HG03378 (cell line): Measurements from ENCODE around the gene FOSB.

Experiments
- ATAC-seq: cut with Tn5 transposase; IDR thresholded peaks from one replicate; pipeline ENCODE4 v1.9.1; 2021; ENCODE audit warnings: mild to moderate bottlenecking, moderate library complexity; ENCODE audit not compliant: unreplicated experiment

The FOSB gene

DNA sequence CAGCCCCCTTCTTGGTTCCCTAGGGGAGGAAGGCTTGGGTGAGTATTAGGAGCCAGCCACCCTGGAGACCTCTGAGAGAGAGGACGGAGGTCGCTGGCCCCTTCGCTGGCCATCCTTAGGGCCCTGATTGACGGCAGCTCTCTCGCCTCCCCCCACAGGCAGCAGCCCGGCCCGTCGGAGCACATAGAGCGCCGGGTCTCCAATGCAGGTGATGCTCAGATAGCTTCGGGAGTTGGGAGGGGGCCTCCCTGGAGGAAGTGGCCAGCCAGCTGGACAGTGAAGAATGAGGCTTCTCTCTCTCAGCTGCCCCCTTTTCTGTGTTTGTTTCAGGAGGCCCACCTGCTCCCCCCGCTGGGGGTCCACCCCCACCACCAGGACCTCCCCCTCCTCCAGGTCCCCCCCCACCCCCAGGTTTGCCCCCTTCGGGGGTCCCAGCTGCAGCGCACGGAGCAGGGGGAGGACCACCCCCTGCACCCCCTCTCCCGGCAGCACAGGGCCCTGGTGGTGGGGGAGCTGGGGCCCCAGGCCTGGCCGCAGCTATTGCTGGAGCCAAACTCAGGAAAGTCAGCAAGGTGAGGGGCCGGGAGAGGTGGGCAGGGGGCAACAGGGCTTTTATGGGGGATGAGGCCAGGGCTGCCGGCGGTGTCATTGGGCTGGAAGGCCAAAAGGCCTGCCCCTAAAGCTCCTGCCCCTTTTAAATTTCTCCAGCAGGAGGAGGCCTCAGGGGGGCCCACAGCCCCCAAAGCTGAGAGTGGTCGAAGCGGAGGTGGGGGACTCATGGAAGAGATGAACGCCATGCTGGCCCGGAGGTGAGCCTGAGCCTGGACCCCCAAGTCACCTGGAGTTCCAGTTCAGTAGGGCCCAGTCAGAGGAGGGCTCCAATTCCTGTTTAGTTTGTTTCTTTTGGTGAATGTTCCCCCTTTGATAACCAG lies 54.5 kb downstream of the FOSB start:
- no peak for ATAC-seq

DNA sequence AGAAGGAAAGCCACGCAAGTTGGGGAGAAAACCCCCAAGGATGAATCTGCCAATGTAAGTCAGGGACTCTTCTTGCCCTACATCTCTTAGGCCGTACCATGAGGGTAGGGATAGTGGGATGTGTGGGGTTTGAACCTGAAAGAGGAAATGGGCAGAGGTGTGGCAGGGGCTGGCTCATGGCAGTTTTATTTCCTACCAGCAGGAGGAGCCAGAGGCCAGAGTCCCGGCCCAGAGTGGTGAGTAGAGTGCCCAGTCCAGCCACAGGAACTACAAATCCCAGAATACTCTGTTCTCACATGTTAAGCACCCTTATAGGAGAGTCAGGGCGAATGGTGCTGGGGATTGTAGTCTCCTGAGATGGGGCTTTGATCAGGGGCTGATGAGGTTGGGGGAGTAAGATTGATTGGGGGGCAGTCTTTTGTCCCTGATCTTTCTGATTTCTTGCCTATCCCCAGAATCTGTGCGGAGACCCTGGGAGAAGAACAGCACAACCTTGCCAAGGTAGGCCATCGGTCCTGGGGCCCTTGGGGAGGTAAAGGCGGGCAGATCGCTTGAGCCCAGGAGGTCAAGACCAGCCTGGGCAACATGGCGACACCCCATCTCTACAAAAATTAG lies 56.0 kb downstream of the FOSB start:
- peak; percentile 78 for ATAC-seq

- no peak for ATAC-seq
Measured at GRCh38 chr19:45524575-45525129, 56.9 kb downstream of the FOSB start.
